GM12878 (cell line): ENCODE data around the gene CDH15.

Experiments used
- ATF3 ChIP-seq: IDR thresholded peaks from 2 replicates; pipeline ENCODE4 v1.6.1; 2011; ENCODE audit warnings: low read depth, mild to moderate bottlenecking, low read length, moderate library complexity, borderline replicate concordance; ENCODE audit errors: extremely low read depth
- CTCF ChIP-seq, 3 experiments: IDR thresholded peaks in 2 of 3; conservative IDR thresholded peaks in 1 of 3; 2 replicates each; pipeline ENCODE4 v1.5.1; 2011; ENCODE audit warnings: low read depth in 3 of 3, low read length in 3 of 3, mild to moderate bottlenecking in 3 of 3, control low read depth in 2 of 3, moderate library complexity in 2 of 3, inconsistent platforms in 1 of 3, mixed read lengths in 1 of 3; ENCODE audit not compliant: control insufficient read depth in 2 of 3, insufficient read depth in 1 of 3; ENCODE audit errors: extremely low read depth in 1 of 3
- ELK1 ChIP-seq: IDR thresholded peaks from 2 replicates; pipeline ENCODE4 v1.6.1; 2012; ENCODE audit warnings: low read depth, low read length, improper control_type of control experiment
- EP300 ChIP-seq, 2 experiments: fragments of 150-350 bp in 1 of 2; IDR thresholded peaks; 2 replicates each; pipeline ENCODE4 v1.6.1; 2011 to 2012; ENCODE audit warnings: low read depth in 2 of 2, low read length in 2 of 2, borderline replicate concordance in 1 of 2, improper control_type of control experiment in 1 of 2, inconsistent platforms in 1 of 2; ENCODE audit not compliant: control insufficient read depth in 1 of 2
- KDM1A ChIP-seq: fragments of 200-600 bp; sonication (generic); IDR thresholded peaks from 2 replicates; pipeline ENCODE4 v1.6.1; 2016; ENCODE audit warnings: borderline replicate concordance
- POLR2A ChIP-seq: IDR thresholded peaks from 2 replicates; pipeline ENCODE4 v1.6.1; 2011; ENCODE audit warnings: low read depth, mild to moderate bottlenecking, low read length
- USF1 ChIP-seq: IDR thresholded peaks from 2 replicates; pipeline ENCODE4 v1.6.1; 2011; ENCODE audit warnings: borderline replicate concordance, low read depth, mild to moderate bottlenecking, moderate library complexity, mixed read lengths, low read length; ENCODE audit not compliant: insufficient read depth; ENCODE audit errors: extremely low read length
- ZBTB40 ChIP-seq: fragments of 450-650 bp; IDR thresholded peaks from 2 replicates; pipeline ENCODE4 v1.6.1; 2016; ENCODE audit warnings: mild to moderate bottlenecking, moderate library complexity, borderline replicate concordance
- ZNF274 ChIP-seq: IDR thresholded peaks from one replicate; pipeline ENCODE4 v1.8.0; 2011; ENCODE audit not compliant: insufficient read length, insufficient read depth

- no peak for TF ChIP-seq KDM1A
- no peak for TF ChIP-seq ELK1
- no peak for TF ChIP-seq ZNF274
- no peak for TF ChIP-seq CTCF (IDR thresholded peaks at IDR 0.05 in 2 of 3, conservative IDR thresholded peaks at IDR 0.05 in 1 of 3; ENCODE audit: control insufficient read depth in 2 of 3, extremely low read depth in 1 of 3, insufficient read depth in 1 of 3, low read depth in 3 of 3, low read length in 3 of 3)
- no peak for TF ChIP-seq ZBTB40
- no peak for TF ChIP-seq USF1
- no peak for TF ChIP-seq EP300 (IDR thresholded peaks at IDR 0.05; ENCODE audit: borderline replicate concordance in 1 of 2, control insufficient read depth in 1 of 2, low read depth in 2 of 2, low read length in 2 of 2)
- no peak for TF ChIP-seq ATF3
- TF ChIP-seq POLR2A: no peak
These were observed 7.6 kb downstream of the CDH15 start for GRCh38 chr16:89179148-89179484.
